ENCODE measurements around the gene KCNH1. TPM values are rescaled to one million over a fixed set of nuclear protein-coding genes. Genes with fewer than 3 reads are reported as not detected.

The KCNH1 gene
- polyA plus RNA-seq, 1 donor from 2014 or later, result 3.9 TPM

GRCh38 chr1:210627755-210628154, 506.2 kb downstream of the KCNH1 start:
- H3F3A ChIP-seq (ENCODE audit: insufficient read depth, low read length, poor library complexity, severe bottlenecking), result no peaks in the 10 kb centered on the region
- no peak overlapping the region for H2AFZ ChIP-seq (ENCODE audit: low read depth, low read length)
- no peak overlapping the region for H3K9ac ChIP-seq (ENCODE audit: low read length)
- no peak overlapping the region for H3K27ac ChIP-seq (ENCODE audit: low read length)
- no peaks in the 10 kb centered on the region for H3K36me3 ChIP-seq (ENCODE audit: insufficient read depth, low read length)
- no peak overlapping the region for H3K4me2 ChIP-seq (ENCODE audit: low read length)
- no peaks in the 10 kb centered on the region for H3K9me2 ChIP-seq (ENCODE audit: insufficient read depth, low read length)
- no peak overlapping the region for H3K4me3 ChIP-seq (ENCODE audit: low read length)
- TF ChIP-seq EP300 (conservative IDR thresholded peaks at IDR 0.05; ENCODE audit: poor library complexity, severe bottlenecking) (no peak), POLR2AphosphoS5 (IDR thresholded peaks at IDR 0.05) (no peak), TAF1 (IDR thresholded peaks at IDR 0.05; ENCODE audit: low read depth) (no peak), RAD21 (conservative IDR thresholded peaks at IDR 0.05) (no peak), SMC3 (conservative IDR thresholded peaks at IDR 0.05; ENCODE audit: poor library complexity) (no peak), MXI1 (conservative IDR thresholded peaks at IDR 0.05; ENCODE audit: poor library complexity, severe bottlenecking) (no peak), EZH2 (IDR thresholded peaks at IDR 0.05; ENCODE audit: borderline replicate concordance, insufficient read depth, low read length, poor library complexity, severe bottlenecking) (no peak), CTCF (IDR thresholded peaks at IDR 0.05; ENCODE audit: poor library complexity, severe bottlenecking) (no peak), REST (IDR thresholded peaks at IDR 0.05; ENCODE audit: borderline replicate concordance) (no peak)
- H3K9me3 ChIP-seq (ENCODE audit: low read length), result no peaks in the 10 kb centered on the region
- H4K20me1 ChIP-seq (ENCODE audit: insufficient read depth), result no peaks in the 10 kb centered on the region
- H3K79me2 ChIP-seq (replicated peaks; ENCODE audit: insufficient read depth, low read length), result no peaks in the 10 kb centered on the region
- no peaks in the 10 kb centered on the region for H3K27me3 ChIP-seq (ENCODE audit: insufficient read depth, low read depth, low read length)

Other genes with a start within 250 kb of the KCNH1 start
- 43.8 and 61.6 TPM in 2 replicates for gene RCOR3, start 125.2 kb upstream of the KCNH1 start, polyA plus RNA-seq
- 0.18 and 0.69 TPM in 2 replicates for gene TRAF5, start 192.7 kb upstream of the KCNH1 start, polyA plus RNA-seq

Measured in neural cell (in vitro differentiated cells).